Neural crest cell (in vitro differentiated cells): ENCODE data around the gene TJP3. TPM values are rescaled to one million over a fixed set of nuclear protein-coding genes. Genes with fewer than 3 reads are reported as not detected.

Experiments used
- DNase-seq: peaks from one replicate; pipeline ENCODE4 v3.0.0; 2021; ENCODE audit warnings: low read depth, mixed read lengths, low spot score
- H3K27ac Mint-ChIP-seq: one replicate; pipeline ENCODE4 v1.8.0; 2021; ENCODE audit warnings: mild to moderate bottlenecking, mixed read lengths; ENCODE audit not compliant: unreplicated experiment
- H3K27me3 Mint-ChIP-seq: 2 replicates; pipeline ENCODE4 v1.8.0; 2021; ENCODE audit warnings: low read depth, mild to moderate bottlenecking, mixed read lengths
- H3K36me3 Mint-ChIP-seq: 2 replicates; pipeline ENCODE4 v1.8.0; 2021; ENCODE audit warnings: low read depth, mild to moderate bottlenecking, mixed read lengths
- H3K4me1 Mint-ChIP-seq: 2 replicates; pipeline ENCODE4 v1.8.0; 2021; ENCODE audit warnings: mixed read lengths
- H3K4me3 Mint-ChIP-seq: one replicate; pipeline ENCODE4 v1.8.0; 2021; ENCODE audit warnings: mild to moderate bottlenecking, mixed read lengths
- H3K9me3 Mint-ChIP-seq: 2 replicates; pipeline ENCODE4 v1.8.0; 2021; ENCODE audit warnings: mixed read lengths
- CTCF ChIP-seq: fragments of 200-600 bp; sonication (generic); conservative IDR thresholded peaks from 2 replicates; pipeline ENCODE4 v1.5.0; 2021; ENCODE audit warnings: antibody characterized with exemption, mild to moderate bottlenecking
- total RNA-seq: library from RNA; stranded (reverse); gene quantifications from 2 replicates; pipeline ENCODE4 v1.2.1, GENCODE V29; 2021

Gene TJP3
- total RNA-seq, 1 donor from 2014 or later: not detected

GRCh38 chr19:3734310-3734600 is 26.1 kb downstream of the TJP3 start:
- no peaks in the 10 kb centered on the region for H3K4me1 Mint-ChIP-seq

GRCh38 chr19:3736106-3736724 is 28.0 kb downstream of the TJP3 start:
- no peak for DNase-seq
- H3K27ac Mint-ChIP-seq: peak overlapping the region; percentile 4
- H3K27me3 Mint-ChIP-seq: peaks cover 16% of the 10 kb centered on the region
- H3K36me3 Mint-ChIP-seq: no peaks in the 10 kb centered on the region
- no peaks in the 10 kb centered on the region for H3K4me1 Mint-ChIP-seq
- H3K9me3 Mint-ChIP-seq: no peaks in the 10 kb centered on the region
- no peak for TF ChIP-seq CTCF
- H3K4me3 Mint-ChIP-seq: no peak overlapping the region

More at GRCh38 chr19:3734310-3734600, 26.1 kb downstream of the TJP3 start:
- no peaks in the 10 kb centered on the region for H3K9me3 Mint-ChIP-seq
- no peak overlapping the region for H3K4me3 Mint-ChIP-seq
- no peak for DNase-seq
- peaks cover 20% of the 10 kb centered on the region for H3K27me3 Mint-ChIP-seq
- H3K27ac Mint-ChIP-seq: no peak overlapping the region
- TF ChIP-seq CTCF: no peak
- H3K36me3 Mint-ChIP-seq: no peaks in the 10 kb centered on the region

- no peak for TF ChIP-seq CTCF
Observed at GRCh38 chr19:3737487-3738205, 29.5 kb downstream of the TJP3 start.

GRCh38 chr19:3738477-3739220 is 30.5 kb downstream of the TJP3 start:
- Mint-ChIP-seq H3K36me3 (no peaks in the 10 kb centered on the region), H3K9me3 (no peaks in the 10 kb centered on the region), H3K27me3 (peaks cover 7% of the 10 kb centered on the region), H3K27ac (no peak overlapping the region), H3K4me1 (no peaks in the 10 kb centered on the region), H3K4me3 (no peak overlapping the region)
- TF ChIP-seq CTCF: no peak
- no peak for DNase-seq

More at GRCh38 chr19:3737487-3738205, 29.5 kb downstream of the TJP3 start:
- H3K4me1 Mint-ChIP-seq: no peaks in the 10 kb centered on the region
- H3K27me3 Mint-ChIP-seq: peaks cover 14% of the 10 kb centered on the region
- no peak for DNase-seq
- no peaks in the 10 kb centered on the region for H3K36me3 Mint-ChIP-seq
- H3K9me3 Mint-ChIP-seq: no peaks in the 10 kb centered on the region
- H3K27ac Mint-ChIP-seq: no peak overlapping the region
- H3K4me3 Mint-ChIP-seq: no peak overlapping the region

GRCh38 chr19:3740431-3740830 is 32.2 kb downstream of the TJP3 start:
- Mint-ChIP-seq H3K9me3 (no peaks in the 10 kb centered on the region), H3K4me1 (no peaks in the 10 kb centered on the region), H3K4me3 (no peak overlapping the region), H3K36me3 (no peaks in the 10 kb centered on the region), H3K27me3 (peaks cover 5% of the 10 kb centered on the region), H3K27ac (no peak overlapping the region)
- DNase-seq: no peak
- no peak for TF ChIP-seq CTCF
